SK-N-SH treated with all-trans-retinoic acid at 6 μM for 48 hours (cell line): ENCODE data around the gene ATP12A.

Experiments used
- ZNF70 ChIP-seq: fragments of 450-650 bp; formaldehyde crosslinking; IDR thresholded peaks from 2 replicates; pipeline ENCODE4 v1.5.0; 2020; ENCODE audit warnings: mild to moderate bottlenecking, moderate library complexity
- TF ChIP-seq, protein P1 (sequence below): fragments of 250-450 bp; sonication (Bioruptor Pico); IDR thresholded peaks from 2 replicates; pipeline ENCODE4 v1.5.0; 2020; ENCODE audit warnings: mild to moderate bottlenecking, moderate library complexity

DNA sequence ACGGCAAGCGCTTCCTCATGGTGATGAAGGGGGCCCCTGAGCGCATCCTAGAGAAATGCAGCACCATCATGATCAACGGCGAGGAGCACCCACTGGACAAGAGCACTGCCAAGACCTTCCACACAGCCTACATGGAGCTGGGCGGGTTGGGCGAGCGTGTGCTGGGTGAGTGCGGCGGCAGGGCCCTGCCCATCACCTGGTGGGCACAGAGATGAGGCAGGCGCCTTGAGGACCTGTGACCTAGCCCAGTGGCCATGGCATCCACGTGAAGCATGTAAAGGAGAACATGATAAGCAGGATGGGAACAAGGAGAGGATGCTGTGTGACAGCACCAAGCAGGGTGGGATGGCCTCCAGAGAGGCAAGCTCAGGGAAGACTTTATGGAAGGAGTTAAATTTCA lies 18.5 kb downstream of the ATP12A start:
- no peak for TF ChIP-seq ZNF70 (CRISPR knock-in tag)
- TF ChIP-seq, protein P1, sequence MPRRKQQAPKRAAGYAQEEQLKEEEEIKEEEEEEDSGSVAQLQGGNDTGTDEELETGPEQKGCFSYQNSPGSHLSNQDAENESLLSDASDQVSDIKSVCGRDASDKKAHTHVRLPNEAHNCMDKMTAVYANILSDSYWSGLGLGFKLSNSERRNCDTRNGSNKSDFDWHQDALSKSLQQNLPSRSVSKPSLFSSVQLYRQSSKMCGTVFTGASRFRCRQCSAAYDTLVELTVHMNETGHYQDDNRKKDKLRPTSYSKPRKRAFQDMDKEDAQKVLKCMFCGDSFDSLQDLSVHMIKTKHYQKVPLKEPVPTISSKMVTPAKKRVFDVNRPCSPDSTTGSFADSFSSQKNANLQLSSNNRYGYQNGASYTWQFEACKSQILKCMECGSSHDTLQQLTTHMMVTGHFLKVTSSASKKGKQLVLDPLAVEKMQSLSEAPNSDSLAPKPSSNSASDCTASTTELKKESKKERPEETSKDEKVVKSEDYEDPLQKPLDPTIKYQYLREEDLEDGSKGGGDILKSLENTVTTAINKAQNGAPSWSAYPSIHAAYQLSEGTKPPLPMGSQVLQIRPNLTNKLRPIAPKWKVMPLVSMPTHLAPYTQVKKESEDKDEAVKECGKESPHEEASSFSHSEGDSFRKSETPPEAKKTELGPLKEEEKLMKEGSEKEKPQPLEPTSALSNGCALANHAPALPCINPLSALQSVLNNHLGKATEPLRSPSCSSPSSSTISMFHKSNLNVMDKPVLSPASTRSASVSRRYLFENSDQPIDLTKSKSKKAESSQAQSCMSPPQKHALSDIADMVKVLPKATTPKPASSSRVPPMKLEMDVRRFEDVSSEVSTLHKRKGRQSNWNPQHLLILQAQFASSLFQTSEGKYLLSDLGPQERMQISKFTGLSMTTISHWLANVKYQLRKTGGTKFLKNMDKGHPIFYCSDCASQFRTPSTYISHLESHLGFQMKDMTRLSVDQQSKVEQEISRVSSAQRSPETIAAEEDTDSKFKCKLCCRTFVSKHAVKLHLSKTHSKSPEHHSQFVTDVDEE (CRISPR knock-in tag), result no peak
